ENCODE results near the gene CASP8. TPM values are rescaled to one million over a fixed set of nuclear protein-coding genes. Genes with fewer than 3 reads are reported as not detected.
"Not testable (repeated sequence)": the region's sequence is repeated elsewhere in the genome, so short reads cannot be mapped to it uniquely, and the experiment has no call there.

The CASP8 gene
- polyA plus RNA-seq, 4 donors, result 11.6 to 16.1 (median 14.9) TPM

DNA sequence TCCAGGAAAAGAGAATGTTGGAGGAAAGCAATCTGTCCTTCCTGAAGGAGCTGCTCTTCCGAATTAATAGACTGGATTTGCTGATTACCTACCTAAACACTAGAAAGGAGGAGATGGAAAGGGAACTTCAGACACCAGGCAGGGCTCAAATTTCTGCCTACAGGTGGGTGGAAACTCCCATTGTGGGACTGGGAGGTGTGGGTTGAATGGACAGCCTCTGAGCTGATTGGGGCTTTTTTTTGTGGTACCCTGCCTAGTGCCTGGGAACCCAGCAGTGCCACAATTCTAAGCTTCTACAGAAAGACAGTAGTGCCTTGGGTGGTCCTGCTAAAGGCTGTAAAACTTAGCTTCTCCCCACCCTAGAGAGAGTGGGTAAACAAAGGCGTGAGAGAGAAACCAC, 6.3 kb downstream of the CASP8 start:
- no peak for DNase-seq (ENCODE audit: low read depth in 4 of 4, low spot score in 3 of 4)

DNA sequence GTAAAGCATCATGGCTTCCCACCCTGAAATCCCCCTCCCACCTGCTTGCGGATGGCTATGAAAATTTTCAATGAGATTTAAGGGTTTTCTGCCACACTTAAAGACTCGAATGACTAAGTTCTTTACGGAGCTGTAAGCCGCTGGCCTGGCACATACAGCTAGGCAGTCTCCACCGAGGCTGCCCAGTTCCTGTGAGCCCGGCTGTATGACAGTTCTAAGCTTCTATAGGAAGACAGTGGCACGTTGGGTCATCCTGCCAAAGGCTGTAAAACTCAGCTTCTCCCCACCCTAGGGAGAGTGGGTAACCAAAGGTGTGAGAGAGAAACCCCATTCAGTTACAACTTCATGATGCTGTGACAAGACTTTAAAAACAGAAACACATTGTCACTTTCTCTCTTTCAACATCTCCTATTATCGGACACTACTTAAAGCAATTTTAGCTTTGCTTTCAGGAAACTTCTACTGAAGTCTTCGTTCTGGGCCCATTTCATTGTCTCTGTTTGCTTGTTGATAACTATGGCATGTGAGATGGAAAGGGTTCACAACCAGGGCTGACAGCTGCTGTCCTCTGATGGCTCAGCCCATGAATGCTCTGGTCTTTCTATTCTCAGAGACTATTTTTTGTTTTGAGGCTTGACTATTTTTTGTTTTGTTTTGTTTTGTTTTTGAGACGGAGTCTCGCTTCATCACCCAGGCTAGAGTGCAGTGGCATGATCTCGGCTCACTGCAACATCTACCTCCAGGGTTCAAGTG, 7.1 kb downstream of the CASP8 start:
- DNase-seq (ENCODE audit: low read depth in 4 of 4, low spot score in 3 of 4), result no peak

- DNase-seq (ENCODE audit: low read depth in 4 of 4, low spot score in 3 of 4), result no peak
These were observed 9.4 kb downstream of the CASP8 start for GRCh38 chr2:201269764-201270163.

GRCh38 chr2:201270293-201271001, 10.1 kb downstream of the CASP8 start:
- DNase-seq (ENCODE audit: low read depth in 4 of 4, low spot score in 3 of 4), result no peak

DNA sequence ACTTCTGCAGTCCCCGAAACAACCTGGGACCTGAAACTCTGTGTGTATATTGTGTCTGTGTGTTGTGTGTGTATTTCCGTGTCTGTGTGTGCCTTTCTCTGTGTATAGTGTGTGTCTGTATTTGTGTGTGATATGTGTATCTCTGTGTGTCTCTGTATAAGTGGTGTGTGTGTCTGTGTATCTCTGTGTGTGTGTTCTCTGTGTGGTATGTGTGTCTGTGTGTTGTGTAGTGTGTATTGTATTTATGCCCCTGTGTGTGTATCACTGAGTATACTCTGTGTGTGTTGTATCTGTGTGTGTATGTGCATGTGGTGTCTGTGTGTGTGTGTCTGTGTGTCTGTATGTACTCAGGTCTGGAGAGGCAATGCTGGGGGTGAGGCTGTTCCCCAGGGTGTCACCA, 11.6 kb downstream of the CASP8 start:
- DNase-seq (ENCODE audit: low read depth in 4 of 4, low spot score in 3 of 4), result no peak

DNA sequence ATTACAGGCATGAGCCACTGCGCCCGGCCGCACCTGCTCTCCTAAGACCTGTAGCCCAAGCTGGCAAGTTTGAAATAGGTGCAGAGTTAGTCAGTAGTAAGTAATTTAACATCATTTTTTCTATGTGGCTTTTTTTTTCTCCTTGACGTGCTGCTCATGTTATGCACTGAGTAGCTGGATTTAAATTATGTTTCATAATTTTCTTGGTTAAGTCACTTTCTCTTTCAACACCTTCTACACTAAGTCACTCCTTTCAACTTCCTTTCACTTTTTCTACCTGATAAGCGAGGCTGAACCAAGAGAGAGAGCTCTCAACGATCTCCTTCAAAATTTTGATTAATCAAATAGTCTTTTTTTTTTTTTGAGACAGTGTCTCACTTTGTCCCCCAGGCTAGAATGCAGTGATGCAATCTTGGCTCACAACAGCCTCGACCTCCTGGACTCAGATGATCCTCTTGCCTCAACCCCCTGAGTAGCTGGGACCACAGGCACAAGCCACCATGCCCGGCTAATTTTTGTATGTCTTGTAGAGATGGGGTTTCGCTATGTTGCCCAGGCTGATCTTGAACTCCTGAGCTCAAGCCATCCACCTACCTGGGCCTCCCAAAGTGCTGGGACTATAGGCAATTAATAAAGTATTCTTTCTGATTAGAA, 13.1 kb downstream of the CASP8 start:
- DNase-seq (ENCODE audit: low read depth in 4 of 4, low spot score in 3 of 4), result no peak

- DNase-seq (ENCODE audit: low read depth in 4 of 4, low spot score in 3 of 4), result no peak
These were observed 14.7 kb downstream of the CASP8 start for GRCh38 chr2:201275069-201275468.

DNA sequence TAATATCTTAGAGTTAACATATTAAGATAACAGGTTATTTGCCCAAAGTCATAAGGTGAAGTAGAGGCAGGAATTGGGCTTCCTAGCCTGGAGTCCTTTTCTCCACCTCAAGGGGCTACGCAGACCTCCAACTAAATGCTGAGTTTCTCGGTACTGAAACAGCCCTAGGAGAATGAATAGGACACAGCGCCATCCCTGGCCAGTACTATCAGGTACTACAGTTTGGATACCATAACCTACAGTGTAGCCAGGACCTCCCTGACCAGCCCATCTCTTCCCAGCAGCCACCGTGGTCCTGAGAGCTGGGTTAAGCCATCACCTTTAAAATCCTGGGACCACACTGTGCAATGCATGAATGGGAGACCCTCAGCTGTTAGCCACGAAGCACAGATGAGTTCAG, 15.7 kb downstream of the CASP8 start:
- DNase-seq (ENCODE audit: low read depth in 4 of 4, low spot score in 3 of 4), result no peak

DNA sequence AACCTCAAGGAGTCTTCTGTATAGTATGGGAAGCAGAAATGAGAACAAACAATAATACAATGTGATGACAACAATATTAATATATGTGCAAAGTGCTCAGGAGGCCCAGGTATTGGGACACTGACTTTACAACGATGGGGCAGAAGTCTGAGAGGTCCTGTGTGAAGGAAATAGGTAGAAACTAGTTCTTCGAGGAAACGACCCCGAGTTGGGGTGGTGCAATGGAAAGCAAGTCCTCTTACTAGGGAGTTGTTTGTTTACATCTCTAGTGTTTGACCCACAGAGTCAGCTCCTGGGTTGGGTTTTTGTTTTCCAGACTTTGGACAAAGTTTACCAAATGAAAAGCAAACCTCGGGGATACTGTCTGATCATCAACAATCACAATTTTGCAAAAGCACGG, 16.2 kb downstream of the CASP8 start:
- DNase-seq (ENCODE audit: low read depth in 4 of 4, low spot score in 3 of 4), result no peak

GRCh38 chr2:201279079-201279478, 18.7 kb downstream of the CASP8 start:
- no peak for DNase-seq (ENCODE audit: low read depth in 4 of 4, low spot score in 3 of 4)

- no peak for DNase-seq (ENCODE audit: low read depth in 4 of 4, low spot score in 3 of 4)
These were observed 20.1 kb downstream of the CASP8 start for GRCh38 chr2:201280191-201281040.

DNA sequence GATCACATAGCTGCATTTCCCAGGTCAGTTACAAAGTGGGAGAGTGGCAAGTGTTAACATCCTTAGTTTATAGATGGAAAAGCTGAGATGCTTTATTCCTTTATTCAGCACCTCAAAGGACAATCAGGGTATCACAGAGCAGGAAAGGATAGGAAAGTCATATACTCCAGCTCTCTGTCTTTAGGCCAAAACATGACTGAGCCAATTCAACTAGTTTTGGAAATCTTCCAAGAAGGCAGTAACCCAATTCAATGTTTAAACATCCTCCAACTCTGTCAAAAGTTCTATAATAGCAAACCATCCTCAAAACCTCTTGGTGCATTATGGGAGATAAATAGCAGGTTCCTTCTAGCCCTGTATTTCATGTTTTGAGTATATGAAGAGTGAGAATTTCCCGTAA, 25.2 kb downstream of the CASP8 start:
- DNase-seq (ENCODE audit: low read depth in 4 of 4, low spot score in 3 of 4), result no peak

GRCh38 chr2:201290457-201291148, 30.3 kb downstream of the CASP8 start:
- not testable (repeated sequence) for DNase-seq (ENCODE audit: low read depth in 4 of 4, low spot score in 3 of 4)

- no peak for DNase-seq (ENCODE audit: low read depth in 4 of 4, low spot score in 3 of 4)
These were observed 38.2 kb downstream of the CASP8 start for GRCh38 chr2:201298462-201299052.

- not testable (repeated sequence) for DNase-seq (ENCODE audit: low read depth in 4 of 4, low spot score in 3 of 4)
These were observed 39.6 kb downstream of the CASP8 start for GRCh38 chr2:201299929-201300328.

- no peak for DNase-seq (ENCODE audit: low read depth in 4 of 4, low spot score in 3 of 4)
These were observed 47.5 kb downstream of the CASP8 start for GRCh38 chr2:201307876-201308275.

- DNase-seq (ENCODE audit: low read depth in 4 of 4, low spot score in 3 of 4), result no peak
These were observed 48.6 kb downstream of the CASP8 start for GRCh38 chr2:201308914-201309313.

DNA sequence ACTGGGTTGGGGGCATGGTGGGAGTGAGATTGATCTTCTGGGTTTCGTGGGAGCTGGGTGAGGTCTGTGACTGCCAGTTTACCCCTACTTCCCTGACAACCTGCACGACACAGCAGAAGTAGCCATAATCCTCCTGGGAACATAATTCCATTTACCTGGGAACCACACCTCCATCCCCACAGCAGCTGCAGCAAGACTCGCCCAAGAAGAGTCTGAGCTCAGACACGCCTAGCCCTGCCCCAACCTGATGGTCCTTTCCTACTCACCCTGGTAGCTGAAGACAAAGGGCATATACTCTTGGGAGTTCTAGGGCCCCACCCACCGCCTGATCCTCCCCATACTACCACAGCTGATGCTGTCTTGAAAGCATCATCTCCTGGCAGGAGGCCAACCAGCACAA, 53.0 kb downstream of the CASP8 start:
- no peak for DNase-seq (ENCODE audit: low read depth in 4 of 4, low spot score in 3 of 4)

- no peak for DNase-seq (ENCODE audit: low read depth in 4 of 4, low spot score in 3 of 4)
These were observed 59.2 kb downstream of the CASP8 start for GRCh38 chr2:201319511-201319910.

- DNase-seq (ENCODE audit: low read depth in 4 of 4, low spot score in 3 of 4), result no peak
These were observed 59.9 kb downstream of the CASP8 start for GRCh38 chr2:201320257-201320656.
